ENCODE measurements around the gene LIME1. TPM values are rescaled to one million over a fixed set of nuclear protein-coding genes. Genes with fewer than 3 reads are reported as not detected.

The LIME1 gene
- total RNA-seq, 2 donors from 2014 or later, result 9.8 to 24.8 TPM

DNA sequence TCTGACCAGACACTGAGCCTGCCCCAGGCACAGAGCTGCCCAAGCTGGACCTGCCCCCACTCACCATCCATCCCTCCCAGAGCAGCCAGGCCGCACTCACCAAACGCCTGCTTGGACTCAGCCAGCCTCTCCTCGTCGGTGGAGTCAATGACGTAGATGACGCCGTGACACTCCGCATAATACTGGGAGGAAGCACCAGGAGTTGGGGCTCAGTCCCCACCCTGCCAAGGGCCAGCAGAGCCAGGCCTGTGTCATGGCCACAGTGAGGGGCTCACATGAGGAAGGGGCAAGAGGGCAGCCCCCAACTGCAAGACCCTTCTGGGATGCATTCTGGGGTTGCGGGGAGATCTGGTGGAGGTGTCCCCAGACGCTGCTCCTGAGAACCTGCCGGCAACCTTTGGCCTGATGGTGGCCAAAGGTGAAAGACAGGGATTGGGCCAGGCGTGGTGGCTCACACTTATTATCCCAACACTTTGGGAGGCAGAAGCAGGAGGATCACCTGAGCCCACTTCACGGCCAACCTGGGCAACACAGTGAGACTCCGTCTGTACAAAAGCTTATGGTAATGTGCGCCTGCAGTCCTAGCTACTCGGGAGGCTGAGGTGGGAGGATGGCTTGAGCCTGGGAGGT, 34.3 kb upstream of the LIME1 start:
- no peak overlapping the region for H3K4me3 Mint-ChIP-seq
- ATAC-seq (replicated peaks), result no peak
- H3K27ac Mint-ChIP-seq, result peak overlapping the region; percentile 36
- H3K36me3 Mint-ChIP-seq (ENCODE audit: low read depth), result peaks cover 35% of the 10 kb centered on the region
- H3K27me3 Mint-ChIP-seq, result no peaks in the 10 kb centered on the region
- H3K9me3 Mint-ChIP-seq, result no peaks in the 10 kb centered on the region
- H3K4me1 Mint-ChIP-seq, result no peaks in the 10 kb centered on the region

DNA sequence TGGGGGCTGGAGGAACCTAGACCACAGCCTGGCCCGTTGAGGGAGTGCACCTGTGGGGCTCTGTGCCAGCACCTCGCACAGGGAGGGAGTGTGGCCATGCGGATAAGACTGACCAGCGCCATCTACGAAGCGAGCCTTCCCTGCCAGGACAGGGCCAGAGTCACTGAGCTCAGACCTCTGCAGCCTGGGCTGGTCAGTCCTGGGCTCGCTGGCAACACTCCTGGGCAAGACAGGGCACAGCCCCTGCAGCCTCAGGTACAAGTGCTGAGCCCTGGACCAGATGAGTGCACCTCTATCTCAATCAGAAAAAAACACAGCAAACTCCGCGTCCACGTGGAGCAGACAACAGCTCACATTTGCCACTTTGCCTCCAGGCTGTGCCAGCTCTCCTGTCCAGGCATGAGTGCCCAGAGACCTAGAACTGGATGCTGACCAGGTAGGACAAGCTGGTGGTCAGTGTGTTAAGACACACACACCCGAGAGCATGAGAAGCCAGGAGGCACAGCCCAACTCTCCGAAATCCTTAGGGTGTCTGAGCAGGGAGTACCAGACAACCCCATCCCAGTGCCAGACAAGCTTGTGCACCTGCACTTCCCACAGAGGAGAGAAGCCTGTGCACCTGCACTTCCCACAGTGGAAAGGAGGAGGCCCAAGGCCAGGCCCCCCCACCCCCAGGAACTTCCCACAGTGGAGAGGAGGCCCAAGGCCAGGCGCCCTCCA, 33.6 kb upstream of the LIME1 start:
- Mint-ChIP-seq H3K27me3 (no peaks in the 10 kb centered on the region), H3K27ac (peak overlapping the region; percentile 36), H3K4me1 (no peaks in the 10 kb centered on the region), H3K36me3 (ENCODE audit: low read depth) (peaks cover 35% of the 10 kb centered on the region), H3K4me3 (no peak overlapping the region), H3K9me3 (no peaks in the 10 kb centered on the region)
- ATAC-seq (replicated peaks), result no peak

DNA sequence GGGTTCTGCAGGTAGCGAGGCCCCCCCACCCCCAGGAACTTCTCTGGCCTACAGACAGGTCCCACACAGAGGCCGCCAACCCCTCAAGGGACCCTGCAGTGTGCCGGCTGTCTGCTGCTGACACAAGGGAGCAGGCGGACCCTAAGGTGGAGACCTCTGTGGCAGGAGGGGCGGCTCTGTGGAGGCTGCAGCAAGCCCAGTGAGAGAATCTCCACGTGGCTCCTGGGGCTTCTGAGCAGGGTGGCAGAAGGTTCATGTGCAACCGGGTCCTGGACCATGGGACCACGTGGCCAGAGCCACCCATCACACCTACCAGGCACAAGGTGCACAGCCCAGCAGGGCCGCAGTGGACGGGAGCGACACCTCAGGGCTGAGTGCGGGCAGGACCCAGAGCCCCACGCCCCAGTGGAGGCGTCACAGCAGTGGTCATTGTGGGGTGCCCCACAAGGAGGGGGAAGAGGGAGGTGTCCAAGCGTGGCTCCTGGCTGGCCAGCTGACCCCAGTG, 32.9 kb upstream of the LIME1 start:
- Mint-ChIP-seq H3K36me3 (ENCODE audit: low read depth) (peaks cover 38% of the 10 kb centered on the region), H3K4me1 (peaks cover under 1% of the 10 kb centered on the region), H3K27ac (no peak overlapping the region), H3K27me3 (no peaks in the 10 kb centered on the region), H3K4me3 (no peak overlapping the region), H3K9me3 (no peaks in the 10 kb centered on the region)
- no peak for ATAC-seq (replicated peaks)

- H3K27ac Mint-ChIP-seq, result no peak overlapping the region
- peaks cover 44% of the 10 kb centered on the region for H3K36me3 Mint-ChIP-seq (ENCODE audit: low read depth)
- H3K4me3 Mint-ChIP-seq, result no peak overlapping the region
- peaks cover 5% of the 10 kb centered on the region for H3K4me1 Mint-ChIP-seq
- ATAC-seq (replicated peaks), result no peak
- no peaks in the 10 kb centered on the region for H3K9me3 Mint-ChIP-seq
- no peaks in the 10 kb centered on the region for H3K27me3 Mint-ChIP-seq
These were observed 32.3 kb upstream of the LIME1 start for GRCh38 chr20:63703976-63704748.

- no peaks in the 10 kb centered on the region for H3K27me3 Mint-ChIP-seq
- peaks cover 47% of the 10 kb centered on the region for H3K36me3 Mint-ChIP-seq (ENCODE audit: low read depth)
- H3K4me3 Mint-ChIP-seq, result no peak overlapping the region
- H3K9me3 Mint-ChIP-seq, result no peaks in the 10 kb centered on the region
- H3K4me1 Mint-ChIP-seq, result peaks cover 5% of the 10 kb centered on the region
- peak overlapping the region; percentile 89 for H3K27ac Mint-ChIP-seq
- ATAC-seq (replicated peaks), result no peak
These were observed 31.7 kb upstream of the LIME1 start for GRCh38 chr20:63704749-63705117.

- Mint-ChIP-seq H3K4me3 (peak overlapping the region; percentile 95), H3K36me3 (ENCODE audit: low read depth) (peaks cover 52% of the 10 kb centered on the region), H3K9me3 (no peaks in the 10 kb centered on the region), H3K27ac (peak overlapping the region; percentile 89), H3K4me1 (peaks cover 6% of the 10 kb centered on the region), H3K27me3 (no peaks in the 10 kb centered on the region)
- no peak for ATAC-seq (replicated peaks)
These were observed 31.0 kb upstream of the LIME1 start for GRCh38 chr20:63705232-63706026.

- Mint-ChIP-seq H3K4me1 (peaks cover 14% of the 10 kb centered on the region), H3K4me3 (peak overlapping the region; percentile 95), H3K27ac (peak overlapping the region; percentile 89), H3K36me3 (ENCODE audit: low read depth) (peaks cover 59% of the 10 kb centered on the region), H3K27me3 (no peaks in the 10 kb centered on the region), H3K9me3 (no peaks in the 10 kb centered on the region)
- no peak for ATAC-seq (replicated peaks)
These were observed 30.3 kb upstream of the LIME1 start for GRCh38 chr20:63706027-63706695.

GRCh38 chr20:63706852-63707557, 29.5 kb upstream of the LIME1 start:
- peak; percentile 73 for ATAC-seq (replicated peaks)
- H3K36me3 Mint-ChIP-seq (ENCODE audit: low read depth), result peaks cover 68% of the 10 kb centered on the region
- H3K4me1 Mint-ChIP-seq, result peaks cover 16% of the 10 kb centered on the region
- H3K4me3 Mint-ChIP-seq, result peak overlapping the region; percentile 95
- H3K27ac Mint-ChIP-seq, result peak overlapping the region; percentile 89
- no peaks in the 10 kb centered on the region for H3K27me3 Mint-ChIP-seq
- no peaks in the 10 kb centered on the region for H3K9me3 Mint-ChIP-seq

- peak; percentile 89 for ATAC-seq (replicated peaks)
- H3K36me3 Mint-ChIP-seq (ENCODE audit: low read depth), result peaks cover 75% of the 10 kb centered on the region
These were observed 28.7 kb upstream of the LIME1 start, which contains the start of the genes ARFRP1 and ZGPAT for GRCh38 chr20:63707558-63708300. TSS of gene ARFRP1 (minus strand) at chr20:63707976. CDS start at chr20:63707091, 885 bp downstream. TSS of gene ZGPAT (plus strand) at chr20:63708039. CDS start at chr20:63708581, 542 bp downstream.

DNA sequence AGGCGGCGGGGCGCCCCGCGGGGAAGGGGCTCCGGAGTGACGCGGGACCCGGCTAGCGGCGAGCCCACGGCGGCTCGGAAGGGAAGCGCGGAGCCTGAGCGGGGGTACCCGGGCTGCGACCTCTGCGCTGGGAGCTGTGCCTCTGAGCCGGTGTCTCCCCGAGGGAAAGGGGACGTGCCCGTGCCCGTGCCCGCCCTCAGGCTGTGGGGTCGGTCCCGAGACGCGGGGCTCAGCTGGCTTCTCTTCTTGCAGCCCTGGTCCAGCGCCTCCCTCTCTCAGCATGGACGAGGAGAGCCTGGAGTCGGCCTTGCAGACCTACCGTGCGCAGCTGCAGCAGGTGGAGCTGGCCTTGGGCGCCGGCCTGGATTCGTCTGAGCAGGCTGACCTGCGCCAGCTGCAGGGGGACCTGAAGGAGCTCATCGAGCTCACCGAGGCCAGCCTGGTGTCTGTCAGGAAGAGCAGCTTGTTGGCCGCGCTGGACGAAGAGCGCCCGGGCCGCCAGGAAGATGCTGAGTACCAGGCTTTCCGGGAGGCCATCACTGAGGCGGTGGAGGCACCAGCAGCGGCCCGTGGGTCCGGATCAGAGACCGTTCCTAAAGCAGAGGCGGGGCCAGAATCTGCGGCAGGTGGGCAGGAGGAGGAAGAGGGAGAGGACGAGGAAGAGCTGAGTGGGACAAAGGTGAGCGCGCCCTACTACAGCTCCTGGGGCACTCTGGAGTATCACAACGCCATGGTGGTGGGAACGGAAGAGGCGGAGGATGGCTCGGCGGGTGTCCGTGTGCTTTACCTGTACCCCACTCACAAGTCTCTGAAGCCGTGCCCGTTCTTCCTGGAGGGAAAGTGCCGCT, 27.9 kb upstream of the LIME1 start:
- Mint-ChIP-seq H3K27ac (peak overlapping the region; percentile 76), H3K4me1 (peaks cover 22% of the 10 kb centered on the region), H3K27me3 (no peaks in the 10 kb centered on the region), H3K9me3 (peaks cover 3% of the 10 kb centered on the region), H3K36me3 (ENCODE audit: low read depth) (peaks cover 82% of the 10 kb centered on the region), H3K4me3 (peak overlapping the region; percentile 95)
- ATAC-seq (replicated peaks), result peak; percentile 6

More at GRCh38 chr20:63707558-63708300, 28.7 kb upstream of the LIME1 start, which contains the start of the genes ARFRP1 and ZGPAT:
- Mint-ChIP-seq H3K27ac (peak within 1 kb of the TSS; percentile 89), H3K9me3 (peaks cover 3% of the 10 kb centered on the region), H3K4me3 (peak within 1 kb of the TSS; percentile 95), H3K27me3 (no peaks in the 10 kb centered on the region), H3K4me1 (peaks cover 22% of the 10 kb centered on the region)

- Mint-ChIP-seq H3K4me1 (peaks cover 22% of the 10 kb centered on the region), H3K27me3 (no peaks in the 10 kb centered on the region)
These were observed 27.3 kb upstream of the LIME1 start for GRCh38 chr20:63709149-63709527.

More at GRCh38 chr20:63709149-63709527, 27.3 kb upstream of the LIME1 start:
- Mint-ChIP-seq H3K27ac (no peak overlapping the region), H3K36me3 (ENCODE audit: low read depth) (peaks cover 82% of the 10 kb centered on the region), H3K9me3 (peaks cover 3% of the 10 kb centered on the region), H3K4me3 (peak overlapping the region; percentile 95)
- no peak for ATAC-seq (replicated peaks)
